Measurements from ENCODE around the gene TUBB4A. TPM values are rescaled to one million over a fixed set of nuclear protein-coding genes. Genes with fewer than 3 reads are reported as not detected.

TUBB4A gene
- total and polyA plus RNA-seq, 10 of the 15 experiments (the other 5 are each of a cell fraction or from before 2014, with no cell fraction given), result 0.29 to 22.4 (median 3.8) TPM

DNA sequence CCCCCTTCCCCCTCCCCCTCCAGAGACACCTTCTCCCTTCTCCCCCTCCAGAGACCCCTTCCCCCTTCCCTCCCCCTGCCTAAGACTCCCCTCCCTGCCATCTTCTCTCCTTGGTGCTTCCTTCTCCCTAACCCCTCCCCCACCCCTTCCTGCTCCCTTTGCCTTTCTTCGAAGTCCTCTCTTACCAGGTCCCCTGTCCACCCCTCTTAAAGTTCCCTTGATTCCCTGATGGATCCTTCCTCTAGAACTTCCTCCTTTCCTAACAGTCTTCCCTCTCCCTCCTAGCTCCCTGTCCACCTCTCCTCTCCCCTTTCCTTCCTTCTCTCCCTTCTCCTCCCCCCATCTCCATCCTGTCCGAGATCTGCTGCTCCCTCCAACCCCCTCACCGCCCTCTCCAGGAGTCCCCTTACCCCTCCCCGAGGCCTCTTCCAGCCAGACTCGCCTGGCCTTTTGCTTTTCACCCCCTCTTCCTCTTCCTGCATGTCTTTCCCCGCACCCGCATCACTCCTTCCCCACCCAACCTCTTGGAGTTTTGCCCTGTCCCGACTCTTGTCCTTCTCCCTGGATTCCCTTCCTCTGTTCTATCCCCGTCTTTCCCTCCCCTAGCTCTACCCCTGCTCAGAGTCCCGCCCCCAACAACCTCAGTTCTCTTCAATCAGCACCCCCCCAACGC lies 31.8 kb upstream of the TUBB4A start:
- ChIA-PET CTCF (interaction anchor here (1.1 kb wide), 1 partner anchor 70 kb away, joined by 3 read pairs; no protein-coding TSS in a partner anchor), RAD21 (ENCODE audit: unreplicated experiment) (interaction anchor here (0.6 to 1.2 kb wide), 3 partner anchors 13 to 207 kb away, joined by 3 to 6 read pairs (median 3); no protein-coding TSS in a partner anchor), SMC1A (ENCODE audit: uncharacterized antibody, unreplicated experiment) (interaction anchor here (1.2 to 1.3 kb wide), 2 partner anchors 11 to 25 kb away, joined by 3 read pairs; no protein-coding TSS in a partner anchor), POLR2A (interaction anchor here (0.7 to 3.0 kb wide), 3 partner anchors 27 to 59 kb away, joined by 4 to 11 read pairs (median 8); no protein-coding TSS in a partner anchor)
- H3K4me2 ChIP-seq (ENCODE audit: control insufficient read depth, insufficient read depth), result no peak overlapping the region
- intact Hi-C loops (cut with micrococcal nuclease; ENCODE audit: unreplicated experiment) (loop anchor here (2.0 kb wide), 1 partner anchor 15 kb away; no protein-coding TSS in a partner anchor), in situ Hi-C loops (cut with MboI) (no loop called here)
- ATAC-seq (no peak), DNase-seq (ENCODE audit: low read depth, low spot score) (no peak), FAIRE-seq (no peak)
- no peak overlapping the region for H2AFZ ChIP-seq (ENCODE audit: control insufficient read depth, low read depth, low read length)
- H3K27me3 ChIP-seq (replicated peaks in 1 of 2; ENCODE audit: control insufficient read depth in 2 of 2, insufficient read depth in 2 of 2, low read length in 1 of 2), result no peaks in the 10 kb centered on the region
- H3K9ac ChIP-seq (ENCODE audit: control insufficient read depth, insufficient read depth, low read length), result 0 out of 2 replicates have a peak overlapping the region, but pooled peaks have one; percentile 2
- no peak overlapping the region; the same call in 1 of the 2 replicates for H3K4me3 ChIP-seq
- peaks cover 46% of the 10 kb centered on the region for H3K4me1 ChIP-seq (ENCODE audit: control insufficient read depth, insufficient read depth, low read length)
- H3K79me2 ChIP-seq (ENCODE audit: control insufficient read depth, insufficient read depth, low read length), result peaks cover 67% of the 10 kb centered on the region
- 87% methylated on average over 5 of the region's 11 CpGs for WGBS (ENCODE audit: insufficient coverage, insufficient replicate concordance, low lambda C conversion rate, missing lambda C conversion rate)
- no TSS peak for BruUV-seq (replicated peaks)
- peaks cover 0 to 8% of the 10 kb centered on the region in 2 experiments; a peak in 2 of 4 replicates for H3K36me3 ChIP-seq (ENCODE audit: control insufficient read depth in 2 of 2, insufficient read depth in 2 of 2, low read length in 1 of 2)
- no peak overlapping the region for H3K27ac ChIP-seq (ENCODE audit: control insufficient read depth, insufficient read depth)
- H4K20me1 ChIP-seq (ENCODE audit: control insufficient read depth, insufficient read depth), result no peaks in the 10 kb centered on the region; the same call in 1 of the 2 replicates
- no peaks in the 10 kb centered on the region; the same call in 2 of the 3 replicates for H3K9me3 ChIP-seq (replicated peaks; ENCODE audit: control insufficient read depth, insufficient read depth, low read length)
- TF ChIP-seq HDGF (IDR thresholded peaks at IDR 0.05) (peak; percentile 90), POLR2AphosphoS2 (IDR thresholded peaks at IDR 0.05; ENCODE audit: low read depth, low read length) (0 out of 2 replicates have a peak, but pooled peaks have one; percentile 48), ZNF207 (IDR thresholded peaks at IDR 0.05; ENCODE audit: borderline replicate concordance) (no peak), NFXL1 (IDR thresholded peaks at IDR 0.05; ENCODE audit: borderline replicate concordance) (no peak), E4F1 (IDR thresholded peaks at IDR 0.05; ENCODE audit: borderline replicate concordance, partially characterized antibody) (no peak), E2F8 (IDR thresholded peaks at IDR 0.05; ENCODE audit: low read depth, partially characterized antibody) (no peak), RCOR1 (conservative IDR thresholded peaks at IDR 0.05; ENCODE audit: low read depth, low read length) (no peak), MTA3 (IDR thresholded peaks at IDR 0.05; ENCODE audit: borderline replicate concordance, low read length) (no peak), WRNIP1 (IDR thresholded peaks at IDR 0.05; ENCODE audit: borderline replicate concordance, low read depth, low read length) (no peak), RFX5 (IDR thresholded peaks at IDR 0.05; ENCODE audit: low read depth, low read length) (no peak), IRF4 (IDR thresholded peaks at IDR 0.05; ENCODE audit: low read depth, low read length) (no peak), HCFC1 (IDR thresholded peaks at IDR 0.05; ENCODE audit: low read length) (no peak)
- TF ChIP-seq, protein P1, sequence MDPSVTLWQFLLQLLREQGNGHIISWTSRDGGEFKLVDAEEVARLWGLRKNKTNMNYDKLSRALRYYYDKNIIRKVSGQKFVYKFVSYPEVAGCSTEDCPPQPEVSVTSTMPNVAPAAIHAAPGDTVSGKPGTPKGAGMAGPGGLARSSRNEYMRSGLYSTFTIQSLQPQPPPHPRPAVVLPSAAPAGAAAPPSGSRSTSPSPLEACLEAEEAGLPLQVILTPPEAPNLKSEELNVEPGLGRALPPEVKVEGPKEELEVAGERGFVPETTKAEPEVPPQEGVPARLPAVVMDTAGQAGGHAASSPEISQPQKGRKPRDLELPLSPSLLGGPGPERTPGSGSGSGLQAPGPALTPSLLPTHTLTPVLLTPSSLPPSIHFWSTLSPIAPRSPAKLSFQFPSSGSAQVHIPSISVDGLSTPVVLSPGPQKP (IDR thresholded peaks at IDR 0.05; ENCODE audit: low read depth, low read length), result no peak
- TF ChIP-seq, protein P2, sequence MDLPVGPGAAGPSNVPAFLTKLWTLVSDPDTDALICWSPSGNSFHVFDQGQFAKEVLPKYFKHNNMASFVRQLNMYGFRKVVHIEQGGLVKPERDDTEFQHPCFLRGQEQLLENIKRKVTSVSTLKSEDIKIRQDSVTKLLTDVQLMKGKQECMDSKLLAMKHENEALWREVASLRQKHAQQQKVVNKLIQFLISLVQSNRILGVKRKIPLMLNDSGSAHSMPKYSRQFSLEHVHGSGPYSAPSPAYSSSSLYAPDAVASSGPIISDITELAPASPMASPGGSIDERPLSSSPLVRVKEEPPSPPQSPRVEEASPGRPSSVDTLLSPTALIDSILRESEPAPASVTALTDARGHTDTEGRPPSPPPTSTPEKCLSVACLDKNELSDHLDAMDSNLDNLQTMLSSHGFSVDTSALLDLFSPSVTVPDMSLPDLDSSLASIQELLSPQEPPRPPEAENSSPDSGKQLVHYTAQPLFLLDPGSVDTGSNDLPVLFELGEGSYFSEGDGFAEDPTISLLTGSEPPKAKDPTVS (IDR thresholded peaks at IDR 0.05; ENCODE audit: low read depth, low read length), result no peak

All from GM12878 (cell line).